ENCODE data around the gene NDRG3. TPM values are rescaled to one million over a fixed set of nuclear protein-coding genes. Genes with fewer than 3 reads are reported as not detected.
A peak's percentile ranks its signal among the peaks of the same experiment; 100 is the strongest.

Gene NDRG3
- total RNA-seq, 1 experiment from 2014 or later: 30.1 TPM

- Histone ChIP-seq H3K27me3 (ENCODE audit: low read length) (no peaks in the 10 kb centered on the region), H3F3A (ENCODE audit: low read length, unreplicated experiment) (no peaks in the 10 kb centered on the region), H3K4me1 (ENCODE audit: insufficient read depth, low read length) (peaks cover 7% of the 10 kb centered on the region; the same call in 1 of the 2 replicates), H3K9ac (ENCODE audit: low read length) (peak overlapping the region; percentile 61; the same call in 1 of the 2 replicates), H3K9me2 (replicated peaks; ENCODE audit: low read length) (no peaks in the 10 kb centered on the region), H3K27ac (ENCODE audit: low read length) (peak overlapping the region; percentile 34), H3K4me2 (ENCODE audit: low read length) (peak overlapping the region; percentile 99), H3K4me3 (ENCODE audit: low read length) (peak overlapping the region; percentile 86), H3K79me2 (ENCODE audit: low read length) (peaks cover 52% of the 10 kb centered on the region), H3K9me3 (ENCODE audit: low read length) (no peaks in the 10 kb centered on the region), H4K20me1 (ENCODE audit: low read length) (no peaks in the 10 kb centered on the region), H3K36me3 (ENCODE audit: low read depth, low read length) (no peaks in the 10 kb centered on the region), H2AFZ (ENCODE audit: low read length) (peak overlapping the region; percentile 94)
- no peak for DNase-seq
- BruUV-seq (replicated peaks): TSS peak; percentile 46
- ChIA-PET POLR2A (ENCODE audit: unreplicated experiment) (interaction anchor here (0.6 kb wide), 1 partner anchor 30 kb away, joined by 3 read pairs; no protein-coding TSS in a partner anchor), CTCF (interaction anchor here (0.9 to 1.0 kb wide), 2 partner anchors 11 to 15 kb away, joined by 3 to 8 read pairs; no protein-coding TSS in a partner anchor)
- ATAC-seq: no peak
- no peak for TF ChIP-seq EZH2 (IDR thresholded peaks at IDR 0.05; ENCODE audit: low read length, unreplicated experiment)
- TF ChIP-seq CTCF (conservative IDR thresholded peaks at IDR 0.05; ENCODE audit: low read depth, low read length): no peak
- TF ChIP-seq EZH2phosphoT487 (IDR thresholded peaks at IDR 0.05; ENCODE audit: borderline replicate concordance, low read length): no peak
- intact Hi-C loops (cut with micrococcal nuclease): no loop called here
These were observed 1.6 kb downstream of the NDRG3 start for GRCh38 chr20:36744243-36744642.

GRCh38 chr20:36742558-36742957, 3.3 kb downstream of the NDRG3 start:
- peaks cover 7% of the 10 kb centered on the region; the same call in 1 of the 2 replicates for H3K4me1 ChIP-seq (ENCODE audit: insufficient read depth, low read length)
- DNase-seq (no peak), ATAC-seq (no peak)
- POLR2A ChIA-PET (ENCODE audit: unreplicated experiment): no interaction called here
- TSS peak; percentile 9 for BruUV-seq (replicated peaks)
- no peak overlapping the region for H3K4me3 ChIP-seq (ENCODE audit: low read length)
- H3K4me2 ChIP-seq (ENCODE audit: low read length): no peak overlapping the region
- H4K20me1 ChIP-seq (ENCODE audit: low read length): no peaks in the 10 kb centered on the region
- H3K79me2 ChIP-seq (ENCODE audit: low read length): peaks cover 57% of the 10 kb centered on the region
- TF ChIP-seq EZH2 (IDR thresholded peaks at IDR 0.05; ENCODE audit: low read length, unreplicated experiment) (no peak), CTCF (conservative IDR thresholded peaks at IDR 0.05; ENCODE audit: low read depth, low read length) (no peak), EZH2phosphoT487 (IDR thresholded peaks at IDR 0.05; ENCODE audit: borderline replicate concordance, low read length) (no peak)
- no peaks in the 10 kb centered on the region for H3K9me2 ChIP-seq (replicated peaks; ENCODE audit: low read length)
- H3F3A ChIP-seq (ENCODE audit: low read length, unreplicated experiment): no peaks in the 10 kb centered on the region
- H3K9me3 ChIP-seq (ENCODE audit: low read length): no peaks in the 10 kb centered on the region
- H3K27me3 ChIP-seq (ENCODE audit: low read length): no peaks in the 10 kb centered on the region
- H3K9ac ChIP-seq (ENCODE audit: low read length): no peak overlapping the region
- no peak overlapping the region for H2AFZ ChIP-seq (ENCODE audit: low read length)
- no peaks in the 10 kb centered on the region for H3K36me3 ChIP-seq (ENCODE audit: low read depth, low read length)
- no peak overlapping the region for H3K27ac ChIP-seq (ENCODE audit: low read length)
- CTCF ChIA-PET: no interaction called here
- intact Hi-C loops (cut with micrococcal nuclease): no loop called here

- CTCF ChIA-PET: no interaction called here
- Histone ChIP-seq H3K4me3 (ENCODE audit: low read length) (no peak overlapping the region), H3F3A (ENCODE audit: low read length, unreplicated experiment) (no peaks in the 10 kb centered on the region), H3K9me3 (ENCODE audit: low read length) (no peaks in the 10 kb centered on the region), H3K9ac (ENCODE audit: low read length) (no peak overlapping the region), H2AFZ (ENCODE audit: low read length) (no peak overlapping the region), H3K36me3 (ENCODE audit: low read depth, low read length) (no peaks in the 10 kb centered on the region), H3K27me3 (ENCODE audit: low read length) (no peaks in the 10 kb centered on the region), H3K4me2 (ENCODE audit: low read length) (no peak overlapping the region), H3K27ac (ENCODE audit: low read length) (no peak overlapping the region), H3K4me1 (ENCODE audit: insufficient read depth, low read length) (peaks cover 7% of the 10 kb centered on the region; the same call in 1 of the 2 replicates), H4K20me1 (ENCODE audit: low read length) (no peaks in the 10 kb centered on the region), H3K79me2 (ENCODE audit: low read length) (peaks cover 64% of the 10 kb centered on the region), H3K9me2 (replicated peaks; ENCODE audit: low read length) (no peaks in the 10 kb centered on the region)
- DNase-seq: no peak
- intact Hi-C loops (cut with micrococcal nuclease): no loop called here
- POLR2A ChIA-PET (ENCODE audit: unreplicated experiment): no interaction called here
- no peak for ATAC-seq
- no TSS peak for BruUV-seq (replicated peaks)
- TF ChIP-seq CTCF (conservative IDR thresholded peaks at IDR 0.05; ENCODE audit: low read depth, low read length) (no peak), EZH2phosphoT487 (IDR thresholded peaks at IDR 0.05; ENCODE audit: borderline replicate concordance, low read length) (no peak), EZH2 (IDR thresholded peaks at IDR 0.05; ENCODE audit: low read length, unreplicated experiment) (no peak)
These were observed 4.8 kb downstream of the NDRG3 start for GRCh38 chr20:36741072-36741471.

All from PC-3 (cell line).